CD4-positive, alpha-beta T cell treated with Interleukin-17A for 4 hours (primary cell): ENCODE results near the gene NPAS2.

Experiments used
- DNase-seq: peaks from one replicate; pipeline ENCODE4 v3.0.0-alpha.2; 2020; ENCODE audit warnings: mixed read lengths

The NPAS2 gene, protein sequence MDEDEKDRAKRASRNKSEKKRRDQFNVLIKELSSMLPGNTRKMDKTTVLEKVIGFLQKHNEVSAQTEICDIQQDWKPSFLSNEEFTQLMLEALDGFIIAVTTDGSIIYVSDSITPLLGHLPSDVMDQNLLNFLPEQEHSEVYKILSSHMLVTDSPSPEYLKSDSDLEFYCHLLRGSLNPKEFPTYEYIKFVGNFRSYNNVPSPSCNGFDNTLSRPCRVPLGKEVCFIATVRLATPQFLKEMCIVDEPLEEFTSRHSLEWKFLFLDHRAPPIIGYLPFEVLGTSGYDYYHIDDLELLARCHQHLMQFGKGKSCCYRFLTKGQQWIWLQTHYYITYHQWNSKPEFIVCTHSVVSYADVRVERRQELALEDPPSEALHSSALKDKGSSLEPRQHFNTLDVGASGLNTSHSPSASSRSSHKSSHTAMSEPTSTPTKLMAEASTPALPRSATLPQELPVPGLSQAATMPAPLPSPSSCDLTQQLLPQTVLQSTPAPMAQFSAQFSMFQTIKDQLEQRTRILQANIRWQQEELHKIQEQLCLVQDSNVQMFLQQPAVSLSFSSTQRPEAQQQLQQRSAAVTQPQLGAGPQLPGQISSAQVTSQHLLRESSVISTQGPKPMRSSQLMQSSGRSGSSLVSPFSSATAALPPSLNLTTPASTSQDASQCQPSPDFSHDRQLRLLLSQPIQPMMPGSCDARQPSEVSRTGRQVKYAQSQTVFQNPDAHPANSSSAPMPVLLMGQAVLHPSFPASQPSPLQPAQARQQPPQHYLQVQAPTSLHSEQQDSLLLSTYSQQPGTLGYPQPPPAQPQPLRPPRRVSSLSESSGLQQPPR

DNA sequence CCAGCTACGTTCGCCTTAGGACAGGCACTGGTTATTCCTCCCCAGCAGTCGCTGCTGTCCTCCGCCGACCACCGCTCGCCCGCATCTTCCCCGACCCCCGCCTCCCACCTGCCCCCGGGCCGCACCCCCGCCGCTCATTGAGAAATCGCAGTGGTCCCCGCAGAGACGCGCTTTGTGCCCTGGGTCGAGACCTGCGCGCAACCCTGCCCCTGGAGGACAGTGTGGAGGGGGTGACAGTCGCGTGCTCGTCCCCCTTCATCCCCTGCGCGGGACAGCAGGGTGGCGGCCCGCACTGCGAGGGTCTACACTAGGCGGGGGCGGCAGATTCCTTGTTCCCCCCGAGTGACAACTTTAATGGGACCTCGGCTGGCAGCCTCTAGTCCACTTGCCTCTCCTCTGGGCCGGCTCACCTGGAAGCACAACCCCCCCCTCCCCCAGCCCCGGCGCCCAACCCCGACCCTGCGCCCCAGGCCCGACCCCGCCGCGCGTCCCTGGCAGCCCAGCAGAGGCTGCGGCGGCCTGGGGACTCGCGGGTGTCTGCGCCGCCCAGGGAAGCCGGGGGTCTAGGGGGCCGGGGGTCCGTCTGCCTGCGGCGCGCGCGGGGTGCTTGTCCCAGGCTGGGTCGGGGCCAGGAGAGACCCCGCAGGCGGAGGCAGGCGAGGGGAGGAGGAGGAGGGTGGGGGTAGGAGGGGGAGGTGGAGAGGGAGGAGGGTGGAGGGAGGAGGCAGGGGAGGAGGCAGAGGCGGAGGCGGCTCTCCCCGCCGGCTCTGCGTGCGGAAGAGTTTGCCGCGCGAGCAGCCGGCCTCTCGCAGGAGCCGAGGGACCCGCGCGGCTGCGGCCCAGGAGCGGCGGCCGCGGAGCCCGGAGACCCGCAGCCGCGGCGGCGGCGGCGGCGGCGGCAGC lies at the start of gene NPAS2:
NPAS2 (plus strand) TSS at position 770 of the 903 bp plus-strand sequence. CDS start 84,616 bp downstream, outside the sequence.
- DNase-seq, result peak; percentile 41

DNA sequence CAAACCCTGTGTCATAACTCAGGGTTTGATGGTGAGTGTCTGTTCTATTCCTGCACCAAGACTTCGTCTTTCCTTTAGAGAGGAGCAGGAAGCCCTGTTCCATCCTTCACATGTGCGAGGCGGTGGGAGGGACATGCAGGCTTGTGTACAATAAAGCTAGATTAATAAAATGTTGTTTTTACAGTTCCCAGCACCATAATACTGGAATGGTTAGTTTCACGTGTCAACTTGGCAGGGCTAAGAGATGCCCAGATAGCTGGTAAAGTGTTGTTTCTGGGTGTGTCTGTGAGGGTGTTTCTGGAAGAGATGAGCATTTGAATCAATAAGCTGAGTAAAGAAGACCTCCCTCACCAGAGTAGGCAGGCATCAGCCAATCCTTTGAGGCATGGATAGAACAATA lies 48.8 kb upstream of the NPAS2 start:
- no peak for DNase-seq

DNA sequence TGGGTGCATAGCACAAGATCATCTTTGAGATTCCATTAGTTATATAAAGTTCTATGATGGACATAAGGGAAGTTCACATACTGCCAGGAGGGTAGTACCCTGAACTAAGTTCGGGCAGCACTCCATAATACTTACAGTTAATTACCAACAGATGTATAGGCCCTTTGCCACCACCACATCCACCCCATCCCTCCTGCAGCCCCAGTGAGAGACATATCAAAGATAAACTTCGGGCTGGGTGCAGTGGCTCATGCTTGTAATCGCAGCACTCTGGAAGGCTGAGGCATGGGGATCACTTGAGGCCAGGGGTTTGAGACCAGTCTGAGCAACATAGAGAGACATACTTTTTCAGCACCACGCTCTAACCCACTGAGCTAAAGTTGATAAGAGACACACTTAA lies 46.4 kb upstream of the NPAS2 start:
- no peak for DNase-seq

DNA sequence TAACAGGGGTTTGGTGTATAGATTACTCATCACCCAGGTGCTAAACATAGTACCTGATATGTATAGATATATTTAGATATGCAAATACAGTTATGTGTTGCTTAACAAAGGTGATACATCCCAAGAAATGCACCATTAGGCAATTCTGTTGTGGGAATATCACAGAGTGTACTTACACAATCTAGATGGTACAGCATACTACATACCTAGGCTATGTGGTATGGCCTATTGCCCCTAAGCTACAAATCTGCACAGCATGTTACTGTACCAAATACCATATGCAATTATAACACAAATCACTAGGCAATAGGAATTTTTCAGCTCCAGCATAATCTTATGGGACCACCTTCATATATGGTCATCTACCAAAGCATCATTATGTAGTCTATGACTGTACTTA lies 43.5 kb upstream of the NPAS2 start:
- DNase-seq, result no peak

DNA sequence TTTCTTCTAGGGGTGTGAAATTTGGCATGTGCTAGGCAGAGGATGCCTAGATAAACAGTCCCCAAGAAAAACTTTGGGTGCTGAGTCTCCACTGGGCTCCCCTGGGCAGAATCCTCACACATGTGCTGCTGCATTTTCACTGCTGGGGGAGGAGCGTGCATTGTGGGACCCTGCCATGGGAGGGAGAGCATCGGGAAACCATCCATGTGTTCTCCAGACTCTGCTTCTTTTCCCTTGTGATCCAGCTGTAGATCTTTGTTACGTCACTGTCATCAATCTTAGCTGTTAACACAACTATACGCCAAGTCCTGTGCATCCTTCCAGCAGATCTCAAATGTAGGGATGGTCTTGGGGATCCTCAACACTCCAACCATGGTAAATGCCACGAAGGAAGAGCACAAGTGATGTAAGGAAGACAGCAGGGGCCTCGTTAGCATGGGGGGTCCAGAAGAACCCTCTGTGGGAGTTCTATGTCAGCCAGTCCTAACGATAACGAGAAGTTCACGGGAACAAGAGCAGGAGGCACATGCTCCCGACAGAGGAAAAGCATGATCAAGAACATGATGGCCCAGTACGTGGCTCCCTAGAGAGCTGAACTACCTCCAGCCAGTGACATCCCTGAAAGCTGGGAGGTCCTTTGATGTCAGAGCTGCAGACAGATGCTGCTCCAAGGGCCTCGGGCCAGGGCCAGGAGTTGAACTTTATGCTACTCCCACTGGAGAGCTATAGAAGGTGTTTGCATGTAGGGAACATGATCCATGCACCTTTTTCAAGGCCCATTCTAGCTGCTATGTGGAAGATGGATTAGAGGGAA lies 41.1 kb upstream of the NPAS2 start:
- DNase-seq, result no peak

DNA sequence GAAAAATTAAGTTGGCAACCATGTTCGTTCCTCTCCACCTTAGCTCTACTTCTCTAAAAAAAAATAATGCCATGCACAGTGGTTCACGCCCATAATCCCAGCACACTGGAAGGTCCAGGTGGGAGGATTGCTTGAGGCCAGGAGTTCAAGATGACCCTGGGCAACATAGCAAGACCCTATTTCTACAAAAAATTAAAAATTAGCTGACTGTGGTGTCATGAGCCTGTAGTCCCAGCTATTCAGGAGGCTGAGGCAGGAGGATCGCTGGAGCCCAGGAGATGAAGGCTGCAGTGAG lies 40.1 kb upstream of the NPAS2 start:
- no peak for DNase-seq

DNA sequence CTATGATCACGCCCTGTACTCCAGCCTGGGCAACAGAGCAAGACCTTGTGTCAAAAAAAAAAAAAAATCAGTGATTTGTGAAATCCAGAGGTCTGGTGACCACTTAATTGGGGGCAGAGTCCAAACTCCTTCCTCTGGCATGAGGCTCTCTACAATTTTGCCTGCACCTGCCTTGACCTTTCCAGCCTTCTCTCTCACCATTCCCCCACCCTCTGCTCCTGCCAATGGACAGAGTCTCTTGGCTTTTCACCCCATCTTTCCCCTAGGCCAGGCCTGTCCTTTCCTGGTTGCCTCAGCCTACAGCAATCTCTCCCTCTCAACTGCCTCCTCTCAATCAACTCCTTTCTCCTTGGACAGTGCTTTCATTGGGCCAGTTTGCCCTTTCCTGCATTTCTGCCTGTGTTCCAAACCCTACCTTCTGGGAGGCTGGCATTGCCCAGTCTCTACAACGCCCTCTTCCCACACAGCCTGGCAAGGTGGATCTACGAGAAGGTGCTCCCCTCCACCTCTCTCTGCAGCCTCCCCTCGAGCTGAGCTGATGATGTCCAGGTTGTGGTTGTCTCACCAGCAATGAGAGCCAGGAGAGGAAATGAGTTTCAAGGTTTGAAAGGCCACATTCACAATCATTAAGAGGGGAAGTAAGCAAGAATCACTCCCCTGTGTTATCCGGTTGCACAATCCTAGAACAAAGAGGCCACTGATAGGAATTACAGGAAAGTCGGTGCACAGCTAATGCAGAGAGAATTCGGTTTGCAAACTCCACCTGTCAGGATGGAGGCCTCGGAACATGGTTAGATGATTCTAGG lies 39.5 kb upstream of the NPAS2 start:
- no peak for DNase-seq

DNA sequence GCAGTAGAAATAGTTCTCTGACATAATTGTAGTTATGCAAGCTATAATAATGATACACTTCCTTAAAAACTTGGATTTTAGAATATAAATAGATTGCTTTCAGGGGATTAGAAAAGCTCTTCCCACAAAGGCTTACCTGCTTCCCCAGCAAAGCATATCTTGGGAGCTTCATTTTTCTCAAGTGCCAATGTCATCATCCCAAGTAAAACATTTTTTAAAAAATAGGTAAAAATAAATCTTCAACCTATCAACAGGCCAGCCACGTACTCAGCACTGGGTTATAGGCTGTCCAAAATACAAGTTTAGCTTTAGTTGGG lies 39.0 kb upstream of the NPAS2 start:
- DNase-seq, result no peak

DNA sequence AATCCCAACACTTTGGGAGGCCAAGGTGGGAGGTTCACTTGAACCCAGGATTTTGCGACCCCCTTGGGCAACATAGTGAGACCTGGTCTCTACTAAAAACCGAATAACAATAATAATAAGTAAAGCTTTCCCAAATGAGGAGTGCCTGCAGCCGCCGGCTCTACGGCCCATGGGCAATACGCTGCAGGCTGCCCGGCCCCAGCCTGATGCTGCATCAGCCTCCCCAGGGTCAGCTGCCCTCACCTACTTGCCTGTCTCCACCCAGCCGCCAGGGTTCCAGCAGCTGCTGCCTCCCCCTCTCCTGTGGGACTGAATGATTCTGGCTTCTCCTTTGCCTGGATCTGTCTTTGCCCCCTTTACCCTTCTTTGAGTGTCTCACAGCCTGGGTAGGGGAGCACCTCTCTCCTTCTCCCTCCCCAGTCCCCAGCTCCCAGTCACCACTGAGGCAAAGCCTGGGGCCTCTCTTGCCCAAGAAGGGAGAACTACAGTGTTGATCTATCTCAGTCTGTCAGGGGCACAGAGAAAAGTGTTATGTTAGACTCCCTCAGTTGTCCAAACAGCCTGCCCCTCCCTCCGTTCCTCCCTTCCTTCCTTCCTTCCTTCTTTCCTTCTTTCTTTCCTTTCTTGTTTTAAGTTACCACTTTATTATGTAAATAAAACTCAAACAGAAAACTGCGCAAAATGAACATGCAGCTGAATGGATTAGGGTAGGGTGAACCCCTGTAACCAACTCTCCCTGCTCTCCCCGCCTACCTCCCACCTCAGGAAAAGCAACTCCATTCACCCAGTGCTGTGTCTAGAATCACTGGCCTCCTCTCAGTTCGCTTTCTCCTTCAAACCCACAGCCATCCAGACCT lies 38.2 kb upstream of the NPAS2 start:
- DNase-seq, result no peak

DNA sequence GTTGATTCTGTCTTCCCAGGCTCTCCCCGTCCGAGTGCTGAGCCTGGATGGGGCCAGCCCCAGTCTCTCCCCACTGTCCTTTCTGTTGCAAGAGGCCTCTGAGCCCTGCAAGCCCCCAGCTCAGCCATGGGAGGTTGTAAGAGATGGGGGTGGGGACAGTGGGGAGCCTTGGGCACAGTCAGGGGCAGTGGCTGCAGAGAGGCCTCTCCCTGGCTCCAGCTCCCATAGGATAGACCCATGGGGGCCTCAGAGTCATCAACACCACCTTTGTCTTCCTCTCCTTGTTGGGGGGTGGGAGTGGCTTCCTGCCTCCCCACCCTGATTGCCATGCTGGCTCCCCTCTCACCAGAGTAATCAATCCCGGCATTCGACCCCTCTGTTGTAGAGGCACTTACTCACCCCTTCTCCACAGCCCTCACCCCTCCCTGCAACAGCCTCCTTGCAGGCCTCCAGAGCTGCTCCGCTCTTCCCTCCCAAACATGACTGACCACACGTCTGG lies 37.5 kb upstream of the NPAS2 start:
- no peak for DNase-seq

DNA sequence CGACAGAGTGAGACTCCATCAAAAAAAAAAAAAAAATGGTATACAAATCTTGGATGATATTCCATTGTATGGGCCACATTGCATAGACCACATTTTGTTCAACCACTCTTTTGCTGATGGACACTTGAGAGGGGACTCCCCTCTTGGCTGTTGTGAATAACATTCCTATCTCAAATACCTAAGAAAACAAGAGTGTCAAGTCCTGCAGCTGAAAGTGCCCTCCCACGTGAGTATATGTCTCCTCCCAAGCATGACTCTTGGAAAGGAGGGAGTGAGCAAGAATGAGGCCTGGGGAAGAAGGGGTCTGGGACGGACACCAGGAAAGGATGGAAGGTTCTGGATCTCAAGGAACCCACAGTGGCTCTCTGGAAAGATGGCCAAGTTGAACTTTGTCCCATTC lies 36.0 kb upstream of the NPAS2 start:
- DNase-seq, result no peak

DNA sequence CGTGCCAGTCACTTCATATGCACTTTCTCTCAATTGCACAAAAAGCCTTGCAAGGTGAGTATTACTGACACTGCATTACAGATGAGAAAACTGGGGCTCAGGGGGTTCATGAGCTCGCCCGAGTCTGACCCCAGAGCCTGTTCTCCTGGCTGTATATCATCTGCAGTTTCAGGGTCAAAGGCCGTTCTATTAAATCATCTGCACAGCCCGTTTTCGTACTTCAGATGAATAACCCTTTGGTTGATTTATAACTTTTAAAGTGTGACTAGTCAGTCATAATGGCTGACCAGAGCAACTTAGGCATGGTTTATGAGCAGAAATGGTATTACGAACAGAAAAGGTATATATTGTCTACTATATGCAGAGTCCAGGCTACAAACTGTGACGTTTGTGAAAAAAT lies 35.3 kb upstream of the NPAS2 start:
- DNase-seq, result no peak

DNA sequence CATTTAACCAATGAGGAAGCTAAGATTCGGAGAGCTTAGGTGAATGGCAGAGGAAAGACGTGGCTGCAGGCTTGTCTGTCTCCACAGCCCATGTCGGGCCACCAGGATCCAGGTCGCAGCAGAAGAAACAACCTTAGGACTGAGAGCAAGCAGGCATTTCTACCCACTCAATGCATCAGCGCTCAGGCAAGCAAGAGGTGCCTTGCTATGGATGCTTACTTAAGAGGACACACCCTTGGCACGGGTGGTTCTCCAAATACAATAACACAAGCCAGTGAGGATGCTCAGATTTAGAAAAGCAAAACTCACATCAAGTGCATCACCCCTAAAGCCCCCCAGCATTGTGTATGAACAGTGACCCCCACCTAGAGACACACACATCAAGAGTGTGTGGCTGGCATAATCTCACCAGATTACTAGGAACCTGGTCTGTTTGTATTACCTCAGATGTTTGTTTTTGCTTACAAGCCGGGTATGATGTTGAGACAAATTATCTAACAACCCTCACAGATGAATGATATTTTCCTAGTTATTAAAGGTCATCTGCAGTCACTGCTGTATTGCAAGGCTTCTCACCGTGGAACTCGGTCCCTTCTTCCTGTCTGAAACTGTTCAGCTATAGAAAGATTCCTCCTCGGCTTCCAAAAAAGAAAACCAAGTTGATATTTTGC lies 34.2 kb upstream of the NPAS2 start:
- no peak for DNase-seq

DNA sequence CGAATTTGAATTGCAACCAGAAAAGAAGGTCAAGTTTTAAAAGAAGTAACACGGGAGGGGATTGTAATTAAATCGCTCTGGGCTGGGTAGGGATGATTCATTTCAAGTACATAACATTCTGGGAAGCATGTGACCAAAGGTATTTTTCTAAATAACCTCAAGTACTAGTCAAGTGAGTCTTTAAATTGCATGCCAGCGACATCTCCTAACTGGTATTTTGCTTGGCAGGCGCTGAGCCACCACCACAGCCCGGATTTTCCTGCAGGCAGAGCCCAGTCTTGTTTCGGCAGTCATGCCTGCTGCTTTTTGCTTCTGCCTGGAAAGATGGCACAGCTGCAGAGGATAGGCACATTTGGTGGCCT lies 33.7 kb upstream of the NPAS2 start:
- DNase-seq, result no peak

DNA sequence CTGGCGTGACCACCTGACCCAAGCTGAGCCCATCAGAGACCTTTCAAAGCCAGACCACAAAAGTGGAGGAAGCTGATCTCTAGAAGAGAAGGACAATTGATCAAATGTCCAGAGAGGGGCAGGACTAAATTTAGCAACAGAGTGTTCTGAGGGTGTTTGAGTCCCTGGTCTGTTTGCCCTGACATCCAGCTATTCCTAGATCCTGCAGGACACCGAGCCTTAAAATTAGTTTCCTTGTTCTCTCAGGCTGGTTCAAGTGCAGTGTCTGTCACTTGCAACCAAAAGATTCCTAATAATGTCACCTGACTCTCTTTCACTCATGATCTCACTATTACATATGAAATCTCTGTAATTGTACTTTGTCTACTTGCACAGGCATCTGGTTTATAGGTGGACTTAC lies 33.0 kb upstream of the NPAS2 start:
- no peak for DNase-seq

DNA sequence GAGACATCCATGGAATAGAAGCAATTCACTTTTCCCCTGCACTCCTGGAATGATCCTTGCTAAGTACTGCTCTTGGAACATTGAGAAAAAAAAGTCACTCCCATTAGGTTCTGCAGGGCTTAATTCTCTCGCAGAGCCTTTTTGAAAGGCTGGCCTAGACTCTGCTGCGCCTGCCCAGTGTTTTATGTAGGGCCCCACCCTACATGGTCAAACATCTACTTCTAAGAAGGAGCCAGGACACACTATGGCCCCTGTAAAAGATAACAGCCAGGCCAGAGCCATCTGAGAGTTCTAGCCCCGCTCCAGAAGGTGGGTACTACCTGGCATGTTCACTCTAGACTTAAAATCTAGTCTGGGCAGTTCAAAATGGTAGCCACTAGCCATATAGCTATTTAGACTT lies 30.6 kb upstream of the NPAS2 start:
- no peak for DNase-seq

DNA sequence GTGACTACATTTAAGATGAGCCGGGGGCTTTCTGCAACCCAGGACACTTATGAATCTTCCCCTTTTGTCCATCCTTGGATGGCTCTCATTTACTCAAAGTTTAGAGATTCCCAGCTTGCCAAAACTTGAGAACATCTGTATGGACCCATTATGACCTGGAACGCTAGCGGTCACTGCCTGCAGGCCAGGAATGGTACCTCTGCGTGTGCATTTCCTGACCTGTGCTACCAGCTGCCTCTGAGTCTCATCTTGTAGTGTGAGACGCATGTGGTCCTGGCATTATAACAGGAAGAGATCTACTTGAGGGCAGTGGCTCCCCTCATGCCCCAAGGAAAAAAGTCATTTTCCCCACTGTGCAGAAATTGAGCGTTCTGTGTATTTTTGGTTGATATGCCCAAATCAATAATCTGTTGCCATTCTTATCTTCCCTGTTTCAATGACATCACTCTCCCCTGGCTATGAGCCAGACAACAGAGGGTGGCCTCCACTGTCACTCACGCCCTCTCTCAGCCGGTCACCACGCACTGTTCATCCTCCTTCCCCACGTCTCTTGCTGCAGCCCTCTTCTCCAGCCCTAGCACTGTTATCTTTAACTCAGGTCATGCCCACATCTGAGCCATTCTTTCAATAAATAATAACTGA lies 28.5 kb upstream of the NPAS2 start:
- no peak for DNase-seq

DNA sequence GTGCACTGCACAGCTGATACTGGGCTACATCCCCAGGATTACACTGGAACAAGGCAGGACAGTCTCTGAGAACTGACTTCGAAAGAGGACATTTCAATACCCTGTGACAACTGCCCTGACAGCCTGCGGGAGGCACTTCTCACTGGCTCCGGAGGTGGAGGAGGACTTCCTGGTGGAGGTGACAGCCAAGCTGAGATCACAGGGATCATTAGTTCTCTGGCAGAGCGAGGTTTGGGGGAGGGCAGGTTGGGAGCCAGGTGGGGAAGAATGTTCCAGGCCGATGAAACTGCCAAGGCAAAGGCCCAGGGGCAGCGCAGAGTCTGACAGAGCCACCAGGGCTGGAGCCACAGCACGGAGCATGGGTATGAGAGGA lies 28.0 kb upstream of the NPAS2 start:
- DNase-seq, result no peak

DNA sequence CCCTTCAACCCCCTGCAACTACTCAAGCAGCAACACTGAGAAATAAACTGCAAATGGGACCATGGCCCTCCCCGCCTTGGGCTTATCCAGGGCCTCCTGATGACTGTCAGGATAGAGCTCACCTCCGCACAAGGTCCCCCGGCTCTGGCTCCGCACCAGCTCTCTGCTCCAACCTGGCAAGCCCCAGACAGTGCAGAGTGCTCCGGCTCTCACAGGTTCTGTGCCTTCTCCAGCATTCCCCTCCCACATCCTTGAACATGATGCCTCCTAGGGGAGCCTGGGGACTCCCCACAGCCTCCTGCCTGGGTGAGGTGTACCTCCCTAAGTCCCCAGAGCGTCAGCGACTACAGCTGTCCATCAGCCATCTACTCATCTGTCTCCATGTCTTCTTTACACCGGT lies 26.7 kb upstream of the NPAS2 start:
- DNase-seq, result no peak

DNA sequence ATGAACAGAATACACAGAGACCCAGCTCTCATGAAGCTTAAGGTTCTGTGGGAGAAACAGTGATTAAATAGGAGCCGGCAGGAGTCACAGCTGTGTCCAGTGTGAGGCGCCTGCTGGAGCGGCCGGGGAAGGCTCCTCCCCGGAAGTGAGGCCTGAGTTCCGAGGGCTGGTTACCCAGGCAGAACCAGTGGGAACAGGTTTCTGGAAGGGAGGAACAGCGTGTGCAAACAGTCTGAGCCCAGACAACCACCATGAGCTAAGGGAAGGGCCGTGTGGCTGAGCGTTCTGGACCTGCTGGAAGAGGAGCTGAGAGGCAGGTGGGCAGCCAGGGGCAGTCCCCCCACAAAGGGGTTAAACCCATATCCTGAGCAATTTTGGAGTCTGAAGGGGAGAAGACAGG lies 26.0 kb upstream of the NPAS2 start:
- DNase-seq, result no peak
